NCI-H510A (cell line): ENCODE results near the gene CD82.
"Not testable (repeated sequence)": the region's sequence is repeated elsewhere in the genome, so short reads cannot be mapped to it uniquely, and the experiment has no call there.

Experiments
- DNase-seq: peaks from one replicate; lab custom pipeline; 2025; lab: John Stamatoyannopoulos, UW

Gene CD82

GRCh38 chr11:44633641-44634040 is 68.2 kb downstream of the CD82 start:
- DNase-seq, result no peak

DNA sequence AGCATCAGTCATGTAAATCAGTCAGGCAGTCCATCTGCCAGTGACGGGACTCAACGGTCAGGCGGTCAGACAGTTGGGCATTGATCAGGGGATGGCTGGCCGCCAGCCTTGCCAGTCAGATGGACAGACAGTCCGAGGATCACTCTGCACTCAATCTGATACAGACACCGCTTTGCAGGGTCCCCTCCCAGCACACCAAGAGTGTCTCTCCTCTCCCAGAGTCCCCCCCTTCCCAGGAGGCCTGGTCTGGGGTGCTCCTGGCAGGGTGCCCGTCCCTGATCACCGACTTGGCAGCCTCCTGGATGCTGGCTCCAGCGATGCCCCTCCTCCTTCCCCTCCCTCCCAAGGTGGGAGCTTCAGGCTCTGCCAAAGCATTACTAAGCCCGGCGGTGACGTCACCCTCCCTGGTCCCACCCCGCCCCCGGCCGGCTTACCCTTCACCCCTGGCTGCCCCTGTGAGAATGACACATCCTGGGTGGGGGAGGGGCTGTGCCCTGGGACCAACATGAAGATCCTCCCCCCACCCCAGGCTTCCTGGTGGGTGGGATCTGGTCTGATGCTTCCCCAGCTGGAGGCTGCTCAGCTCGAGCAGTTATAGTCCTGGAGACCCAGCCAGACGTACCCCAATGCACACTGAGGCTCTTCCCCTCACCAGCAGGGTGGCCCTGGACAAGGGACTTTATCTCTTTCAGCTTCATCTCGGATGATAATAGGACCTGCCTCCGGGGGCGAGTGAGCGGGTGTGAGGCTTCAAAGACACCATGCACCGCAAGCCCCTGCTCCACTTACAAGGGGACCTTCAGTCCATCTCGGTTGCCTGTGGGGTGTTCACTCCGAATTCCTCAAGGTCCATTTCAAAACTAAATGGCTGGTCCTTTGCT is 69.2 kb downstream of the CD82 start:
- no peak for DNase-seq

- DNase-seq, result no peak
Measured at GRCh38 chr11:44637487-44637886, 72.0 kb downstream of the CD82 start.

GRCh38 chr11:44638032-44638431 is 72.6 kb downstream of the CD82 start:
- no peak for DNase-seq

DNA sequence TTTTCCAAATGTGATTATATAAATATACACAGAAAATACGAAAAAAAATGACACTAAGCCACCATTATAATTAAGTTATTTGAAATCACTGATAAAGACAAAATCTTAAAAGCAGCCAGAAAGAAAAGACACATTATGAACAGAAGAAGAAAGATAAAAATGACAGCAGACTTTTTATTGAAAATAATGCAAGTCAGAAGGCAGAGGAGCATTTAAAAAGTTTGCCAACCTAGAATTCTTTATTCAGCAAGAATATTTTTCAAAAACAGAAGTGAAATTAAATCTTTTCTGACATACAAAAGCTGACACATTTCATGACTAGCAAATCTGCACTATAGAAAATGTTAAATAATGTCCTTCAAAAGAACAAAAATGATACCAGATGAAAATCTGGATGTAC is 77.8 kb downstream of the CD82 start:
- no peak for DNase-seq

DNA sequence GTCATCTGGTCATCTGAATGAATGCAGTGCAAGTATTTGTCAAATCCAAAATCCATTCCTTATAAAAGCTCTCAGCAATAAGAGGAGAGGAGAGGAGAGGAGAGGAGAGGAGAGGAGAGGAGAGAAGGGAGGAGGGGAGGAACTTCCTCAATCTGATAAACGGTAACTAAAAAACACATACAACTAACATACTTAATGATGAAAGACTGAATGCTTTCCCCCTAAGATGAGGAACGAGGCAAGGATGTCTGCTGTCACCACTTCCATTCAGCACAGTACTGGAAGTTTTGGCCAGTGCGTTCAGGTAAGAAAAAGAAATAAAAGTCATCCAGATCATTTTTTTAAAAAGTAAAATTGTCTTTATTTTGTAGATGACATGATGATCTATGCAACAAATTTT is 80.4 kb downstream of the CD82 start:
- no peak for DNase-seq

- not testable (repeated sequence) for DNase-seq
Measured at GRCh38 chr11:44647255-44647955, 81.9 kb downstream of the CD82 start.

GRCh38 chr11:44648109-44648508 is 82.6 kb downstream of the CD82 start:
- DNase-seq, result no peak

- DNase-seq, result no peak
Measured at GRCh38 chr11:44651535-44652155, 86.2 kb downstream of the CD82 start.

DNA sequence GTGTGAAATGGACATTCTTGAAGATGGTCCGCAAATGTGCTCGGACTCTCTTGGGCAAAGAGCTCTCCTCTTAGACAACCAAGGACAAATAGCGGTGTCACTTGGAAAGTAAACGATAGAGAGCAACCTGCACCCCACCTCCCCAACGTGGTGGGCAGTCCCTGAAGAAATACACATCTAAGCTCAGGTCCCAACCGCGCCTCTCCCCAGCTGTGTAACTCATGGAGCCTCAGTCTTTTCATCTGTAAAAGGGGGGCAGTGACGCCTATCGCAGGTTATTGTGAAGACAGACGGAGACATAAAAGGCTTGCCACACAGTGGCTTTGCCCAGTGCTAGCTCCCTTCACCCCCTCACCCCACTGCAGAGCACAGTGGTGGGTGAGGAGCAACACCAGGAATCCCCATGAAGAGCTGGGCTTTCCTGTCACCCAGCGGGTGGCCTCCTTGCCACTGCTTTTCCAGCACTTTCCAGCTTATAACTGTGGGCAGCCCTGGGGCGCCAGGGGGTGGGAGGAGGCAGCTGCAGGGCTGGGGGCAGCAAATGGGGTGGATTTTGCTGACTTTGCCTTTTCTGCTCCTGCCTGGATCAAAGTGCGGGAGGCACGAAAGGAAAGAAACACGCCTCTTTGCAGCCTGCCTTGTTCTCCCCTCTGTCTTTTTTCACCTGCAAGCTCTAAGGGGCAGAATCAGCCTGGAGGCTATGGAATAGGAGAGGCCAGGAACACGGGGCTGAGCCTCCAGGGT is 87.6 kb downstream of the CD82 start:
- DNase-seq, result no peak

DNA sequence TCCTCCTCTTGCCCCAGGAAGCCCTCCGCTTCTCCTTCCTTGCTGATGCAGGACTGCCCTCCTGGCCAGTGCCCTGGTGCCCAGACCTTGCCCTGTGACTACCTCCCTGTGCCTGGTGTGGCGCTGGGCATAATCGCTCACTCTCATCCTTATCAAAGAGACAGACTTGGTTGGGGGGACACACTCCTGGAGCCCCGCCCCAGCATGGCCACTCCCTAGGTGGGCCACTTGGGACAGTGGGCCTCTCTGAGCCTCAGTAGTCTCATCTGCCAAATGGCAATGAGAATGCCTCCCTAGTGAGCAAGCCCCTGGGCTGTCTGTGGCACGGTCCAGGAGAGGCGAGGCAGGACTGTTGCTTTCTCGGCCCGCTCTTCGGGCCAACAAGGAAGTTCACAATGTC is 88.6 kb downstream of the CD82 start:
- DNase-seq, result no peak

GRCh38 chr11:44654596-44654995 is 89.1 kb downstream of the CD82 start:
- DNase-seq, result no peak

DNA sequence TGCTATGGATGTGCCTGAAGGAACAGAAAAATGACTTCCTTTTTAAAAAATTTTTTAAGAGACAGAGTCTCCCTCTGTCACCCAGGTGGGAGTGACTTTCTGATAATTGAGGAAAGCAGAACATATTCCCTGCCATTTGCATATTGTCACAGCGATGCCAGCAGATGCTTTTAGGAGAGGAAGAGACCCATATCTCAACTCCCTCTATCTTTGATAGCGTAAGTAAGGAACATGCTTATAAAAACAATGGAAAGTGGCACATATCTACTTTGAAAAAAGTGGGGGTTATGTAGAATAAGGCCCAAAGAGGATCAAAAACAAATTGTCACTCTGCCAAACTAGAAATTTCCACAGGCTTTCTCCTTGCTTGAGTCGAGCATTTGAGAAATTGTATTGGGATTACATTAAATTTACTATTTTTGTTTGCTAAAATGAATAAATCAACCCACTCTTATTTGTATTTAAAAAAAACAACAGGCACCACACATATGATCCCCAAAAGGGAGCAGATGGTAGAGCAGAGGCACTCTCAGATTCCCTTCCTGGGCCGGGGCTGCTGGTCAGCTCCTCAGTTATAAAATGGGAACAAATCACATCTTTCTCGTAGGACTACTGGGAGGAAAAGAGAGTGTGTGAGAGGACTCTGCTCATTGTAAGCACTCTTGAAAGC is 92.5 kb downstream of the CD82 start:
- DNase-seq, result no peak

GRCh38 chr11:44658506-44658850 is 93.0 kb downstream of the CD82 start:
- no peak for DNase-seq

GRCh38 chr11:44659641-44660040 is 94.2 kb downstream of the CD82 start:
- DNase-seq, result no peak

- DNase-seq, result not testable (repeated sequence)
Measured at GRCh38 chr11:44660535-44660934, 95.1 kb downstream of the CD82 start.

DNA sequence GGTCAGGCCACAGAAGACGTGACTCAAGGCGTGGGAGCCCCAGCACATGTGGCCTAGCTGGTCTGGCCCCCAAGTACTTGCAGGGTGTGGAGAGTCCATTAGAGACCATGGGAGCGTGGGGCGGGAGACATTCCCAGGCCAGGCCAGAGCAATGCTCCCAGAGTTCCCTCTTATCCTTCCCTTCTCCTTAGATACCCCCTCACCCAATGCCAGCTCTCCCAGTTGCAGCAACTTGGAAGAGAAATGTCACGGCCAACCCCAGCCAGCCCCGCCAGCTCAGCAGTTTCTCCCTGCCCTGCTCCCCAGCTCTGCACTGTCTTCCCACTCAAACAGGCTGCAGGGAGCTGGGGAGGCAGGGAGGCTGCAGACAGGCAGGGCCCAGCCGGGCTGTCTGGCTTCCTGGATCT is 95.9 kb downstream of the CD82 start:
- no peak for DNase-seq
